DND-41 (cell line): Measurements from ENCODE around the gene SLC4A1AP.

Experiments used
- ATAC-seq: fragments of 200-7000 bp; cut with Tn5 transposase; 3 replicates; pipeline ENCODE4 v1.9.1; 2021; ENCODE audit warnings: low read depth; ENCODE audit not compliant: insufficient read depth
- DNase-seq: peaks from one replicate; pipeline ENCODE4 v3.0.0-alpha.2; 2020
- H2AFZ ChIP-seq: 2 replicates; pipeline ENCODE4 v1.6.0; 2012; ENCODE audit warnings: low read depth, low read length
- H3K27ac ChIP-seq: 2 replicates; pipeline ENCODE4 v1.5.1; 2012; ENCODE audit warnings: low read length, inconsistent platforms
- H3K27me3 ChIP-seq: fragments of 200-600 bp; sonication (generic); 2 replicates; pipeline ENCODE4 v1.6.0; 2012; ENCODE audit warnings: low read length, mild to moderate bottlenecking, inconsistent platforms; ENCODE audit not compliant: insufficient read depth, poor library complexity
- H3K36me3 ChIP-seq: 2 replicates; pipeline ENCODE4 v1.5.1; 2012; ENCODE audit warnings: low read length, inconsistent platforms; ENCODE audit not compliant: insufficient read depth
- H3K4me1 ChIP-seq: 2 replicates; pipeline ENCODE4 v1.5.1; 2012; ENCODE audit warnings: mild to moderate bottlenecking, low read length; ENCODE audit not compliant: insufficient read depth
- H3K4me2 ChIP-seq: 2 replicates; pipeline ENCODE4 v1.6.0; 2012; ENCODE audit warnings: mild to moderate bottlenecking, moderate library complexity, low read length, inconsistent platforms; ENCODE audit not compliant: insufficient read depth
- H3K4me3 ChIP-seq, 2 experiments: fragments of 200-600 bp in 1 of 2; shearing (Covaris generic) in 1 of 2; 2 replicates each; pipeline ENCODE4 v1.5.1; 2012 to 2016; ENCODE audit warnings: inconsistent platforms in 2 of 2, low read length in 2 of 2, mild to moderate bottlenecking in 2 of 2, low read depth in 1 of 2, moderate library complexity in 1 of 2
- H3K79me2 ChIP-seq: 2 replicates; pipeline ENCODE4 v1.6.0; 2012; ENCODE audit warnings: low read length, inconsistent platforms; ENCODE audit not compliant: insufficient read depth
- H3K9ac ChIP-seq: 2 replicates; pipeline ENCODE4 v1.6.0; 2012; ENCODE audit warnings: low read depth, mild to moderate bottlenecking, inconsistent platforms, low read length, moderate library complexity
- H3K9me3 ChIP-seq: 2 replicates; pipeline ENCODE4 v1.5.1; 2012; ENCODE audit warnings: low read length, moderate library complexity, mild to moderate bottlenecking, inconsistent platforms; ENCODE audit not compliant: insufficient read depth, severe bottlenecking
- H4K20me1 ChIP-seq: 2 replicates; pipeline ENCODE4 v1.6.0; 2012; ENCODE audit warnings: low read length; ENCODE audit not compliant: insufficient read depth
- EZH2 ChIP-seq: IDR thresholded peaks from 3 replicates; pipeline ENCODE4 v1.6.1; 2012; ENCODE audit warnings: borderline replicate concordance, low read depth, mild to moderate bottlenecking, moderate library complexity, low read length, inconsistent platforms; ENCODE audit not compliant: severe bottlenecking
- TF ChIP-seq, protein P1 (sequence below): IDR thresholded peaks from 2 replicates; pipeline ENCODE4 v1.5.1; 2012; ENCODE audit warnings: borderline replicate concordance, low read length, moderate library complexity, mild to moderate bottlenecking; ENCODE audit not compliant: poor library complexity, severe bottlenecking; ENCODE audit errors: extremely low read depth

The SLC4A1AP gene

DNA sequence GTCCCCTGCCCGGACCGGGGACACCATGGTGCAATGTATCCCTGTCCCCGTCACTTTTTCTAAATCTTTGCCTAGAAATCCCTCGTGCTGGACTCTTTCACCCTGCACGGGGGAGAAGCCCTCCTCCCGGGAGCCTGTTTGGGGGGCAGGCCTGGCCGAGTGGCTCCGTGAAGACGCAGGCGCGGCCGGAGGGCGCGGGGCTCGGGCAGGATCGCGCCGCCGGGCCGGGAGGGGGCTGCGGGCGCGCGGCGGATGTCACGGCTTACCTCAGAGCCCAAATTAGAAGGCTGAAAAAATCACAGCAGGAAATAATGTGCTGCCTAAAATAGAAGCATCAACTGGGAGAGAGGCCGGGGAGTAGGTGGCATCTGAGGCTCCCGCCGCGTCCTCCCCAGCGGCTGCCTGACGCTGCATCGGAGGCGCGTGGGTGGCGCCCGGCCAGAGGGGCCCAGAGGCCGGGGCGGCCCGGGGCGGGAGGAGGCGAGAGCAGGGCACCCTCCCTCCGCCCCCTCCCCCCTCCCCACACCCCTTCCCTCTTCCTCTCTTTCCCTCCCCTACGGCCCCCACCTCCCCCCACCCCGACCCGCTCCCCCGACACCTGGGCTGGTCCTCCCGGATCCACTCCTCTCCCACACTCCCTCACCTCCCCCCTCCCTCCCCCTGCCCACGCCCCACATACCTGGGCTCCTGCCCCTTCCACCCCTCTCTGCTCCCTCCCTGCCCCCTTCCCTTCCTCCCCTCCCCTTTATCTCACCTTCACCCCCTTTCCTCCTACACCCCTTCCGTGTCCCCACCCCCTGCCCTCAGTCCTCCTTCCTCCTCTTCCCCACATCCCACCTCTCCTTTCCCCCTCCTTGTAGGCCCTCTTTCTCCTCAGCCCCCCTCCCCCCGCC lies 51.9 kb downstream of the SLC4A1AP start:
- ATAC-seq = peak; percentile 53; the same call in 2 of the 3 replicates
- no peaks in the 10 kb centered on the region for H3K9me3 ChIP-seq
- no peak overlapping the region for H3K4me2 ChIP-seq
- TF ChIP-seq, protein P1, sequence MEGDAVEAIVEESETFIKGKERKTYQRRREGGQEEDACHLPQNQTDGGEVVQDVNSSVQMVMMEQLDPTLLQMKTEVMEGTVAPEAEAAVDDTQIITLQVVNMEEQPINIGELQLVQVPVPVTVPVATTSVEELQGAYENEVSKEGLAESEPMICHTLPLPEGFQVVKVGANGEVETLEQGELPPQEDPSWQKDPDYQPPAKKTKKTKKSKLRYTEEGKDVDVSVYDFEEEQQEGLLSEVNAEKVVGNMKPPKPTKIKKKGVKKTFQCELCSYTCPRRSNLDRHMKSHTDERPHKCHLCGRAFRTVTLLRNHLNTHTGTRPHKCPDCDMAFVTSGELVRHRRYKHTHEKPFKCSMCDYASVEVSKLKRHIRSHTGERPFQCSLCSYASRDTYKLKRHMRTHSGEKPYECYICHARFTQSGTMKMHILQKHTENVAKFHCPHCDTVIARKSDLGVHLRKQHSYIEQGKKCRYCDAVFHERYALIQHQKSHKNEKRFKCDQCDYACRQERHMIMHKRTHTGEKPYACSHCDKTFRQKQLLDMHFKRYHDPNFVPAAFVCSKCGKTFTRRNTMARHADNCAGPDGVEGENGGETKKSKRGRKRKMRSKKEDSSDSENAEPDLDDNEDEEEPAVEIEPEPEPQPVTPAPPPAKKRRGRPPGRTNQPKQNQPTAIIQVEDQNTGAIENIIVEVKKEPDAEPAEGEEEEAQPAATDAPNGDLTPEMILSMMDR = no peak
- no peak for TF ChIP-seq EZH2
- H2AFZ ChIP-seq = no peak overlapping the region
- H3K4me1 ChIP-seq = no peaks in the 10 kb centered on the region
- no peak overlapping the region for H3K9ac ChIP-seq
- no peak overlapping the region for H3K27ac ChIP-seq
- H3K4me3 ChIP-seq = no peak overlapping the region
- H3K27me3 ChIP-seq = peaks cover 9% of the 10 kb centered on the region
- H3K79me2 ChIP-seq = no peaks in the 10 kb centered on the region
- no peaks in the 10 kb centered on the region for H4K20me1 ChIP-seq
- DNase-seq = peak; percentile 10
- no peaks in the 10 kb centered on the region for H3K36me3 ChIP-seq

DNA sequence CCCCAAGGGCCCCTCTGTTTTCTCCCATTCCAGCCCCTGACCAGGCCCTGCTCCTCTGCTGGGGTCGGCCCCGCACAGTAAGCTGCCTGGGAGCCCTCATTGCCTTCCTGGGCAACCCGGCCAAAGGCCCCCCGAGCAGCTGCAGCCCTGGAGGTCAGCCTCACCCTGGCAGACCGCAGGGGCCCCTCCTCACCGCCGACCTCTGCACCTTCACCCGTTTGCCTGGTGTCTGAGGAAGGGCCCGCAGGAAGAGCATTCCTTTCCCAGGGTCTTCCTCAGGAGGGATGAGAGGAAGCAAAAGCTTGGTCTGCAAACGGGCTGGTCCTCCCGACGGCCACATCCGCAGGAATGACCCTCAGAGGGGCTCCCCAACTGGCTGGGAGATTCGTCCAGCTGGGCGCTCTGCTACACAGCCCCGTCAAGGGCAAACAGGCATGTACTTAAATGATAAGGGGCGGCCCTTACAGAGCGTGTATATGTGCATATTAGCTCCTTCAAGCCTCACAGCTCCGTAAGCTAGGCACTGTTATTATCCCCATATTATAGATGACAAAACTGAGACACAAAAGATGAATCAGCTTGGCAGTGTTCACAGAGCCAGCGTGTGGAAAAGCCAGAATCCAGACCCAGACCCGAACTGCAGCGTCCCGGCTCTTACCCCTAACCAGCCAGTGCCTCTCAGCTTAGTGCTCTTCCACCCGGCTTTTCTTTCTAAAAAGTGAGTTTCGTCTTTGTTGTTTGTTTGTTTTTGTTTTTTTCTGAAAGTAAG lies 52.8 kb downstream of the SLC4A1AP start:
- Histone ChIP-seq H3K4me1 (no peaks in the 10 kb centered on the region), H2AFZ (no peak overlapping the region), H3K27ac (no peak overlapping the region), H3K9ac (no peak overlapping the region), H3K4me3 (no peak overlapping the region), H3K36me3 (no peaks in the 10 kb centered on the region), H3K9me3 (no peaks in the 10 kb centered on the region), H4K20me1 (no peaks in the 10 kb centered on the region), H3K79me2 (no peaks in the 10 kb centered on the region), H3K4me2 (no peak overlapping the region), H3K27me3 (peaks cover 9% of the 10 kb centered on the region)
- DNase-seq (no peak), ATAC-seq (no peak)
- TF ChIP-seq, protein P1 = no peak
- no peak for TF ChIP-seq EZH2

DNA sequence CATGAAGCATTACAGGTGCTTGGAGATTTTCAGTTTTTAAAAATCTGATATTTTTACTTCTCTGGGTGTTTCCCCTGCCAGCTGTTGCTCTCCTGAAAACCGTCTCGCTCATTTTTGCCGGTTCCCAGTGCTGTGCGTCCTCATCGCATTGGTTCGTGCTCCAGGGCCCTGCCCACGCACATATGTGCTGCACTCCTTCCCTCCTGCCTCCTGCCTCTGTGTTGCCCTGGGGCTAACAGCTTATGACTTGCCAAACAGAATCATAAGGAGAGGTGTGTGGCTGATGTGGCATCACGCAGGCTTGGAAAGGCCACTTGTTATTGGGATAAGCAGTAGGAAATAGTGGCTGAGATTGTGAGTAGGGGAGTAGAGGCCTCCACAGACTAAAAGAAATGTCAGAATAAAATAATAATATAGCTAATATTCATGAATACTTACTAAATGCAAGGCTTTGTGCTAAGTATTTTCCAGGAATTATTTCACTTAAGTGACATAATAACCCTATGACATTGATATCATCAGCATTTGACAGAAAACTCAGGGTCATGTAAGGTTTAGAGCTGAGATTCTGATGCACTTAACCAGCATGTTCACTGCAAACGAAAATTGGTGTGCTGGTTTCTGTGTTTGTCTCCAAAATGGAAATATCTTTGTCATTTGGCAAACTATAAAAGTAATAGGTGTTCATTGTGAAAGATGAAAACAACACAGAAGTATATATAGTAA lies 53.5 kb downstream of the SLC4A1AP start:
- Histone ChIP-seq H3K4me2 (no peak overlapping the region), H3K79me2 (no peaks in the 10 kb centered on the region), H3K4me3 (no peak overlapping the region), H3K36me3 (no peaks in the 10 kb centered on the region), H3K9ac (no peak overlapping the region), H3K9me3 (no peaks in the 10 kb centered on the region), H3K27ac (no peak overlapping the region), H4K20me1 (no peaks in the 10 kb centered on the region), H3K27me3 (peaks cover 9% of the 10 kb centered on the region), H2AFZ (no peak overlapping the region), H3K4me1 (no peaks in the 10 kb centered on the region)
- no peak for DNase-seq
- TF ChIP-seq EZH2 = no peak
- TF ChIP-seq, protein P1 = no peak
- no peak for ATAC-seq
